ENCODE measurements around the gene NOL12.

Gene NOL12

GRCh38 chr22:37726241-37726887 lies 40.2 kb downstream of the NOL12 start:
- Histone ChIP-seq H3K9ac (ENCODE audit: insufficient read length) (no peak overlapping the region), H3K27ac (no peak overlapping the region)
- no peak for DNase-seq (ENCODE audit: low read depth, low spot score)

GRCh38 chr22:37728620-37729019 lies 42.5 kb downstream of the NOL12 start:
- no peak for TF ChIP-seq FOXP2 (optimal IDR thresholded peaks at IDR 0.05; ENCODE audit: control extremely low read depth, extremely low read length, insufficient read depth)
- no peak for TF ChIP-seq EZH2 (IDR thresholded peaks at IDR 0.05)
- no peak for TF ChIP-seq POLR2AphosphoS5 (IDR thresholded peaks at IDR 0.05; ENCODE audit: borderline replicate concordance, low read depth, low read length)
- peak overlapping the region; percentile 66 for H3K9ac ChIP-seq (ENCODE audit: insufficient read length)
- peak overlapping the region; percentile 16 for H3K4me3 ChIP-seq
- H3K9me3 ChIP-seq (ENCODE audit: low read depth, low read length), result no peaks in the 10 kb centered on the region
- H3K27ac ChIP-seq, result peak overlapping the region; percentile 92
- DNase-seq (ENCODE audit: low read depth, low spot score), result no peak
- H3K36me3 ChIP-seq (ENCODE audit: insufficient read depth, low read length), result no peaks in the 10 kb centered on the region

More at GRCh38 chr22:37726241-37726887, 40.2 kb downstream of the NOL12 start:
- Histone ChIP-seq H3K4me3 (no peak overlapping the region), H3K36me3 (ENCODE audit: insufficient read depth, low read length) (no peaks in the 10 kb centered on the region), H3K9me3 (ENCODE audit: low read depth, low read length) (no peaks in the 10 kb centered on the region)
- TF ChIP-seq POLR2AphosphoS5 (IDR thresholded peaks at IDR 0.05; ENCODE audit: borderline replicate concordance, low read depth, low read length), result no peak
- no peak for TF ChIP-seq EZH2 (IDR thresholded peaks at IDR 0.05)
- TF ChIP-seq FOXP2 (optimal IDR thresholded peaks at IDR 0.05; ENCODE audit: control extremely low read depth, extremely low read length, insufficient read depth), result no peak

DNA sequence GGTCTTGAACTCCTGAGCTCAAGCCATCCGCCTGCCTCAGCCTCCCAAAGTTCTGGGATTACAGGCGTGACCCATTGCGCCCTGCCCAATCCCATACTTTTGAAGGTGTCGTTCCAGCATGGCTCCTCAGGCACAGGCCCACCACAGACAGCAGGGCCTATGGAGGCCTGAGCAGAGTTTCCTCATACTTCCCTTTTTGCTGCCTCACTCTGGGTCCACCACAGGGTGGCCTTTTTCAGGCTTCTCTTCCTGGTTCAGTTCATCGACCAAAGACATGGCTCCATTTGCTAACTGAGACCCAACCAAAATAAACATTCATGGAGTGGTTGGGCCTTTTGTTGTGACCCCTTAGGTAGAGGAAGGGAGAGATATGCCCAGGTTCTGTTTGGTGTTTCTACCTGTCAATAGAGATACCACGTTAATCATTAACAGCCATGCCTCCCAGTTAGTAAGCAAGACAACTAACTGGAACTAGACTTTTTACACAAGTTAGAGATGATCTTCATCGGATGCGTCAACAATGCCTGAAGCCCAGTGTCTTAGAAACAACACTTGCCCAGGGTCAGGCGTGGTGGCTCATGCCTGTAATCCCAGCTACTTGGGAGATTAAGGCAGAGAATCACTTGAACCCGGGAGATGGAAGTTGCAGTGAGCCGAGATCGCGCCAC lies 45.8 kb downstream of the NOL12 start:
- H3K27ac ChIP-seq, result no peak overlapping the region

GRCh38 chr22:37732699-37733607 lies 46.8 kb downstream of the NOL12 start:
- H3K9me3 ChIP-seq (ENCODE audit: low read depth, low read length), result no peaks in the 10 kb centered on the region
- DNase-seq (ENCODE audit: low read depth, low spot score), result no peak
- TF ChIP-seq EZH2 (IDR thresholded peaks at IDR 0.05) (no peak), FOXP2 (optimal IDR thresholded peaks at IDR 0.05; ENCODE audit: control extremely low read depth, extremely low read length, insufficient read depth) (no peak), POLR2AphosphoS5 (IDR thresholded peaks at IDR 0.05; ENCODE audit: borderline replicate concordance, low read depth, low read length) (no peak)
- H3K36me3 ChIP-seq (ENCODE audit: insufficient read depth, low read length), result no peaks in the 10 kb centered on the region
- no peak overlapping the region for H3K4me3 ChIP-seq
- no peak overlapping the region for H3K27ac ChIP-seq
- no peak overlapping the region for H3K9ac ChIP-seq (ENCODE audit: insufficient read length)

More for the DNA sequence above, 45.8 kb downstream of the NOL12 start:
- Histone ChIP-seq H3K36me3 (ENCODE audit: insufficient read depth, low read length) (no peaks in the 10 kb centered on the region), H3K9me3 (ENCODE audit: low read depth, low read length) (no peaks in the 10 kb centered on the region), H3K9ac (ENCODE audit: insufficient read length) (no peak overlapping the region), H3K4me3 (no peak overlapping the region)
- DNase-seq (ENCODE audit: low read depth, low spot score), result no peak
- TF ChIP-seq FOXP2 (optimal IDR thresholded peaks at IDR 0.05; ENCODE audit: control extremely low read depth, extremely low read length, insufficient read depth) (no peak), EZH2 (IDR thresholded peaks at IDR 0.05) (no peak), POLR2AphosphoS5 (IDR thresholded peaks at IDR 0.05; ENCODE audit: borderline replicate concordance, low read depth, low read length) (no peak)

GRCh38 chr22:37733625-37734401 lies 47.7 kb downstream of the NOL12 start:
- no peak for DNase-seq (ENCODE audit: low read depth, low spot score)
- no peak for TF ChIP-seq POLR2AphosphoS5 (IDR thresholded peaks at IDR 0.05; ENCODE audit: borderline replicate concordance, low read depth, low read length)
- TF ChIP-seq FOXP2 (optimal IDR thresholded peaks at IDR 0.05; ENCODE audit: control extremely low read depth, extremely low read length, insufficient read depth), result no peak
- no peak for TF ChIP-seq EZH2 (IDR thresholded peaks at IDR 0.05)
- H3K36me3 ChIP-seq (ENCODE audit: insufficient read depth, low read length), result no peaks in the 10 kb centered on the region
- H3K9ac ChIP-seq (ENCODE audit: insufficient read length), result no peak overlapping the region
- H3K27ac ChIP-seq, result no peak overlapping the region
- H3K4me3 ChIP-seq, result no peak overlapping the region
- H3K9me3 ChIP-seq (ENCODE audit: low read depth, low read length), result no peaks in the 10 kb centered on the region

- Histone ChIP-seq H3K4me3 (no peak overlapping the region), H3K9me3 (ENCODE audit: low read depth, low read length) (no peaks in the 10 kb centered on the region), H3K36me3 (ENCODE audit: insufficient read depth, low read length) (no peaks in the 10 kb centered on the region), H3K9ac (ENCODE audit: insufficient read length) (no peak overlapping the region), H3K27ac (no peak overlapping the region)
- TF ChIP-seq POLR2AphosphoS5 (IDR thresholded peaks at IDR 0.05; ENCODE audit: borderline replicate concordance, low read depth, low read length) (no peak), FOXP2 (optimal IDR thresholded peaks at IDR 0.05; ENCODE audit: control extremely low read depth, extremely low read length, insufficient read depth) (no peak), EZH2 (IDR thresholded peaks at IDR 0.05) (no peak)
- no peak for DNase-seq (ENCODE audit: low read depth, low spot score)
These were observed 48.2 kb downstream of the NOL12 start for GRCh38 chr22:37734402-37734700.

DNA sequence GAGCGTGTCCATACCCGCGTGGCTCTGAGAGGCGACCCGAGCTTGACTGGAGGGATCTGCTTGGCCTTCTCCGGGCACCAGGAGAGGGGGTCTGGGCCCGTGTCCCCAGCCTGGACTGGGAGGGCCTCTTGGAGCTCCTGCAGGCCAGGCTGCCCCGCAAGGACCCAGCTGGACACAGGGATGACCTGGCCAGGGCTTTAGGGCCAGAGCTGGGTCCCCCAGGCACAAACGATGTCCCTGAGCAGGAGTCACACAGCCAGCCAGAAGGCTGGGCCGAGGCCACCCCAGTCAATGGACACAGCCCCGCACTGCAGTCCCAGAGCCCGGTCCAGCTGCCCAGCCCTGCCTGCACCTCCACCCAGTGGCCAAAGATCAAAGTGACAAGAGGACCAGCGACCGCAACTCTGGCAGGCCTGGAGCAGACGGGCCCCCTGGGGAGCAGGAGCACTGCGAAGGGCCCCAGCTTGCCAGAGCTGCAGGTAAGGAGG lies 48.9 kb downstream of the NOL12 start:
- H3K27ac ChIP-seq, result no peak overlapping the region
- TF ChIP-seq POLR2AphosphoS5 (IDR thresholded peaks at IDR 0.05; ENCODE audit: borderline replicate concordance, low read depth, low read length) (no peak), EZH2 (IDR thresholded peaks at IDR 0.05) (no peak), FOXP2 (optimal IDR thresholded peaks at IDR 0.05; ENCODE audit: control extremely low read depth, extremely low read length, insufficient read depth) (no peak)
- no peaks in the 10 kb centered on the region for H3K36me3 ChIP-seq (ENCODE audit: insufficient read depth, low read length)
- H3K4me3 ChIP-seq, result no peak overlapping the region
- no peaks in the 10 kb centered on the region for H3K9me3 ChIP-seq (ENCODE audit: low read depth, low read length)
- no peak overlapping the region for H3K9ac ChIP-seq (ENCODE audit: insufficient read length)
- DNase-seq (ENCODE audit: low read depth, low spot score), result no peak
